Omental fat pad (tissue), 4 donors: ENCODE data around the gene USP25. TPM values are rescaled to one million over a fixed set of nuclear protein-coding genes. Genes with fewer than 3 reads are reported as not detected.

Experiments
- ATAC-seq: fragments of 150-250 bp; one replicate; pipeline ENCODE4 v1.9.1; 2016; ENCODE audit warnings: mild to moderate bottlenecking, moderate library complexity; ENCODE audit not compliant: low FRiP score
- DNase-seq: peaks from one replicate; pipeline ENCODE4 v3.0.0-alpha.2; 2019; ENCODE audit warnings: low spot score
- total RNA-seq, 4 donors: library from RNA; depleted of rRNA; stranded (reverse); fragments of >200 nt; gene quantifications; one replicate each; pipeline ENCODE4 v1.1.0, GENCODE V29; 2016
- TF ChIP-seq, protein P1 (sequence below), 3 donors: fragments of 450-650 bp; IDR thresholded peaks; one replicate each; pipeline ENCODE4 v1.5.1; 2016 to 2017; ENCODE audit warnings: antibody characterized with exemption in 3 of 3, mild to moderate bottlenecking in 3 of 3, moderate library complexity in 2 of 3

USP25 gene
- total RNA-seq, 4 donors from 2014 or later = 46.5 to 63.8 (median 59.0) TPM

GRCh38 chr21:15894596-15894995 lies 164.8 kb downstream of the USP25 start:
- no peak for DNase-seq
- TF ChIP-seq, protein P1, sequence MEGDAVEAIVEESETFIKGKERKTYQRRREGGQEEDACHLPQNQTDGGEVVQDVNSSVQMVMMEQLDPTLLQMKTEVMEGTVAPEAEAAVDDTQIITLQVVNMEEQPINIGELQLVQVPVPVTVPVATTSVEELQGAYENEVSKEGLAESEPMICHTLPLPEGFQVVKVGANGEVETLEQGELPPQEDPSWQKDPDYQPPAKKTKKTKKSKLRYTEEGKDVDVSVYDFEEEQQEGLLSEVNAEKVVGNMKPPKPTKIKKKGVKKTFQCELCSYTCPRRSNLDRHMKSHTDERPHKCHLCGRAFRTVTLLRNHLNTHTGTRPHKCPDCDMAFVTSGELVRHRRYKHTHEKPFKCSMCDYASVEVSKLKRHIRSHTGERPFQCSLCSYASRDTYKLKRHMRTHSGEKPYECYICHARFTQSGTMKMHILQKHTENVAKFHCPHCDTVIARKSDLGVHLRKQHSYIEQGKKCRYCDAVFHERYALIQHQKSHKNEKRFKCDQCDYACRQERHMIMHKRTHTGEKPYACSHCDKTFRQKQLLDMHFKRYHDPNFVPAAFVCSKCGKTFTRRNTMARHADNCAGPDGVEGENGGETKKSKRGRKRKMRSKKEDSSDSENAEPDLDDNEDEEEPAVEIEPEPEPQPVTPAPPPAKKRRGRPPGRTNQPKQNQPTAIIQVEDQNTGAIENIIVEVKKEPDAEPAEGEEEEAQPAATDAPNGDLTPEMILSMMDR (IDR thresholded peaks at IDR 0.05) = no peak
- no peak for ATAC-seq

- ATAC-seq (no peak), DNase-seq (no peak)
- TF ChIP-seq, protein P1 (IDR thresholded peaks at IDR 0.05) = no peak
These were observed 165.6 kb downstream of the USP25 start for GRCh38 chr21:15895142-15896106.

GRCh38 chr21:15896501-15896900 lies 166.7 kb downstream of the USP25 start:
- ATAC-seq (no peak), DNase-seq (no peak)
- TF ChIP-seq, protein P1 (IDR thresholded peaks at IDR 0.05) = no peak

DNA sequence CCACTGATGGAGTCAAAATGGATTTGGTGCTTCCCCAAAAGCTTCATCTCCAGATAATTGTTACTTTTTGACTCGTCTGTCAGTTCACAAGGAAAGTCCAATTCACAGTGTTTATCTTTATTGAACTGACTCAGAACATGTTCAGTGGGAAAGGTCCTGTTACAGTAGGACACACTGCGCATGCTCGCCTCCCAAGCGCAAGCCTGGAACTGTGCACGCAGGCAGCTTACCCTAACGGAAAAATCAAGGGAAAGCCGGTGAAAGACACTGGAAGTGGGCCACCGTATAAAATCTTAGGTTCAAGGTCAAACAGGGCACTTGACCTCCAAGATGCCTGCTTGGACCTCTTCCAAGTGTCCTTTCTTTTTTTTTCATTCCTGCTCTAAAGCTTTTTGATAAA lies 174.6 kb downstream of the USP25 start:
- TF ChIP-seq, protein P1 (IDR thresholded peaks at IDR 0.05) = no peak
- ATAC-seq (no peak), DNase-seq (no peak)

DNA sequence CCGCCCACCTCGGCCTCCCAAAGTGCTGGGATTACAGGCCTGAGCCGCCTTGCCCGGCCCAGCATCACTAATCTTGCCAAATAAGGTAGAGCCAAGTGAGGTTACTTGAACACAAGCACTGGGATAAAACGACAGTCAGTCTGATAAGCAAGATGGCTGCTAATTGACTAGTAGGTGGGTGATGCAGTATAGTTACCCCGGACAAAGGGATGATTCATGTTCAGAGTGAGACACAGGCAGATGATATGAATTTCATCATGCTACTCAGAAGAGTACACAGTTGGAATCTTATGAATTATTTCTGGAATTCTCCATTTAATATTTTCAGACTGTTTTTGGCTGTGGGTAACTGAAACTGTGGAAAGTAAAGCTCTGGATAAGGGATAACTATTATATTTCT lies 178.4 kb downstream of the USP25 start:
- TF ChIP-seq, protein P1 (IDR thresholded peaks at IDR 0.05) = no peak
- no peak for DNase-seq

DNA sequence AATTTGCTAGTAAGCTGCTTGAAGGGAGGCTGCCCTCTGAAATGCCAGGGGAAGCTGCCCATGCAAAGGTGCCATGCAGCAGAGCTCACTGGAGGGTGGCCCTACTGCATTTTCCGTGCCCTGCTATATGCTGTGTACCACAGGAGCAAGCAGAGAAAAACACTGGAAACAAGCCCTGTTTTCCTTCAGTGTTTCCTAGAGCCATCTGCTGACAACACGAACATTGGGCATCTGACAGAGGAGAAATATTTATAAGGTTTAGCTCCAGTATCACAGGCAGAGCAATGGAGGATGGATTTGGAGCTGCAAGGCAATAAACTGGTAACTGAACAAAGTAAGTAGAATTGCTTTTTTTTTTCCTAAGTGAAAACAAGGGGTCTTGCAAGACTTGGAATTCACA lies 198.4 kb downstream of the USP25 start:
- TF ChIP-seq, protein P1 (IDR thresholded peaks at IDR 0.05) = no peak
- no peak for DNase-seq
- ATAC-seq = no peak

More for the DNA sequence above, 178.4 kb downstream of the USP25 start:
- no peak for ATAC-seq
